ENCODE data around the gene TLR3.
A peak's percentile ranks its signal among the peaks of the same experiment; 100 is the strongest.
"Not testable (repeated sequence)": the region's sequence is repeated elsewhere in the genome, so short reads cannot be mapped to it uniquely, and the experiment has no call there.

The TLR3 gene

DNA sequence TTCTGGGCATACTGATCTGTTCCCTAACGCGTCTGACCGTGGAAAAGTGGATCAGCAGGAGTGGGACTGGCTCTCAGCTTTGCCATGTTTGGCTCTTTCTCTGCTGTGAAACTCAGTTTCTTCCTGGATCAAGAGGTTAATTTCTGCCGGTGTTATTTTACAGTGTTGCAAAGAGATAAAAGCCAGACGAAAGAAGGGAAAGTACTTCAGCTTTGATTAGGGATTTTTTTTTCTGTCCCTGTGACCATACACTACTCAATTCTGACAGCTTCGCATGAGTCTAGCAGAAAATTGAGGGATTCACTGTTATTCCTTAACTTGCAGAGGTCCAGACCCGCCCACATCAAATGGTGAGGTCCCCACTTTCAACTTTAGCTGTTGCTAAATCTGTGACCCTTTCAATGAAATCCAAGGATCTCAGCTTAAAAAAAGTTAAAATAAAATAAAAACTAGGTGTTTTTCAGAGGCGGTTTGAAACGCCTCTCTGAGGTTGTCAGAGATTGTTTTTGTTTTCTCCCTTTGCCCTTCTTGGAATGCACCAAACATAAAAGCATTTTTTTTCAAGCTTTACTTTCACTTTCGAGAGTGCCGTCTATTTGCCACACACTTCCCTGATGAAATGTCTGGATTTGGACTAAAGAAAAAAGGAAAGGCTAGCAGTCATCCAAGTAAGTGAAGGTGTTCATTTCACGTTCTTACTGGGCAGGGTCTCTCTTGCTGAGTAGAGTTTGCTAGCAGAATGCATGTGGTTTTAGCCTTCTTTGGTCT, at the start of gene TLR3:
TLR3 (plus strand) TSS at position 576 of the 768 bp plus-strand sequence. CDS start 7,464 bp downstream, outside the sequence.
- DNase-seq (ENCODE audit: low spot score), result no peak

GRCh38 chr4:186019269-186019668, 49.7 kb upstream of the TLR3 start:
- DNase-seq (ENCODE audit: low spot score), result no peak

DNA sequence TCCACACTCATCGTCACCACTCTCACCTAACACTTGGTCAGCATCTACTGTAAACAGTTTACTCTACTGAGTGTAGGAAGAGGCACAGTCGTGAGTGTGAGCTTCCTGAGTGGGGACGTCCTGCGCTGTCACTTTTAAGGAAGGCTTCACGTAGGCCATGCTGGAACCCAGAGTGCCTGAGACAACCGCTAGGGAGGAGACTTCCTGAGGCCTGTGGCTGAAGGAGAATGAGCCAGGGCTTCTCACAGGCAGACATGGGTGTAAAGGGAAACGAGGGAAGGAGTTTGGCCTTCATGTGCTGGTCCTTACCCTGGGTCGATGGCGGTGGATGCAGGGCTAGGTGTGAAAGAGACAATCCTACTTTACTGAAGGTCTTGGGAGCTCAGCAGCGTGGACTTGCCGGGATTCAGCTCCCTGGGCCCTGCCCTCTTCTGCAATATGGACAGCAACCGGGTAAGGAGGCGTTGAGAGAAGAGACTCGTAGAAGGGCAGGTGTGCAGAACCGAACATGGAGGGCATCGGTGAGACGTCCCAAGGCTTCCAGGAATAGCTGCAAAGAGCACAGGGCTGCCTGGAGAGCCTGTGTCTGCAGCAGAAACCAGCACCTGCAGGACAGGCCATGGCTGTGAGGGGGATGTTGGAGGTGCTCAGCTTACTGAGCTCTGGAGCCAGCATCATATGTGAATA, 48.7 kb upstream of the TLR3 start:
- DNase-seq (ENCODE audit: low spot score), result peak; percentile 51

GRCh38 chr4:186020793-186021407, 48.1 kb upstream of the TLR3 start:
- DNase-seq (ENCODE audit: low spot score), result peak; percentile 12

GRCh38 chr4:186021461-186022167, 47.3 kb upstream of the TLR3 start:
- peak; percentile 58 for DNase-seq (ENCODE audit: low spot score)

- DNase-seq (ENCODE audit: low spot score), result no peak
Observed at GRCh38 chr4:186023975-186024374, 45.0 kb upstream of the TLR3 start.

DNA sequence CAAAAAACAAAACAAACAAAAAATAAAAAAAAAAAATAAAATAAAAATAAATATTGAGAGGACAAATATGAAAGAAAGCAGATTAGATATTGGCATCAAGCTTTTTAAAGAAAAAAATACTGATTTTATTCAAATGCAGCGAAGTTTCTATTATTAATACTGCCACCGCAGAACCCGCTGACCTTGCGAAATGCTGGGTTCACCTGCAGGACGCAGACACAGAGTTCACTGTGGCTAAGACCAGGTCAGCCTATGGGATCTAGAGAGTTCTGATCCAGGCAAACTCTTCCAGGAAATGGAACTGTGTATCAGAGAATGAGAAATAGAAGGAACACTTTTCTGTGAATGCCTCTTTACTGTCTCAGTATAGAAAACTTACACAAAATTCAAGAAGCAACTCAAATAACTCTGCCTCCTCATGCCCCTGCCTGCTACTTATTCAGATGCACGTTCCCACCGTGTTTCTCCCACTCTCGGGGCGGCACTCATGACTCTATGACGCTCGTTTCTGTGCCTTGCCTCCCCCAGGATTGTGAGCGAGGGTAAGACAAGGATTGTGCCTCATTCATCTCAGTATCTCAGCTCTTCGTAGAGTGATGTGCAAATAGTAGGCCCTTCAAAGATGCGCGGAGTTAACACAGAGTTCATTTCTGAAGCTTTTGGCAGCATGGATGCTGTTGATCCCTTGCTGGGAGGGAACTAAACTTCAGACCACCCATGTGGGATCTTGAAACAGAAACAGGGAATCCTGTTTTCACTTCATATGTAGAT, 44.1 kb upstream of the TLR3 start:
- DNase-seq (ENCODE audit: low spot score), result no peak

DNA sequence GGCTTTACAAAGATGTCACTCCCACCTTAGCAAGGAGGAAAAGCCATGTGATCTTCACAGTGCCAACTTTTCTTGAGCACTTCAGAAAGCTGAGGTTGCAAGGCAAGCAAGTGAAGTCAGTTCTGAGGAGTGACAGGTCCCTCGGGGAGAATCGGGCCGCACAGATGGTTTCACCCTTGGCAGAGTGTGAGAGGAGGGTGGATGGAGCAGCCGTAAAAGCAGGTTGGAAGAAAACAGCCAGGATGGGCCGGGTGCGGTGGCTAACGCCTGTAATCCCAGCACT, 43.6 kb upstream of the TLR3 start:
- no peak for DNase-seq (ENCODE audit: low spot score)

DNA sequence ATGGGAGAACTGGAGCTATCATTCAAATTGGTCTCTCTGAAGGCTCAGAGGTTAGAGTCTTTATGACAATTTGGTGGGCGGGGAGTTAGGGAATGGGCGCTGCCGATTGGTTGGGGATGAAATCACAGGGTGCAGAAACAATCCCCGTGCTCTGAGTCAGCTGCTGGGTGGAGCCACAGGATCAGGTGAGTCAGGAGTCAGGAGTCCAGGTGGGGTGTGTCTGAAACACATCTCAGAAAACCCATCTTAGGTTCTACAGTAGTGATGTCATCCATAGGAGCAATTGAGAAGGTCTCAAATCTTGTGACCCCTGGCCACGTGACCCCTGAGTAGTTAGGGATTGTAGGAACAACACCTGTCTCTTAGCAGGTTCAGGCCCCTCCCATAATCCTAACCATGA, 41.6 kb upstream of the TLR3 start:
- DNase-seq (ENCODE audit: low spot score), result no peak

GRCh38 chr4:186029571-186030398, 39.2 kb upstream of the TLR3 start:
- DNase-seq (ENCODE audit: low spot score), result peak; percentile 71

- no peak for DNase-seq (ENCODE audit: low spot score)
Observed at GRCh38 chr4:186030399-186030775, 38.6 kb upstream of the TLR3 start.

DNA sequence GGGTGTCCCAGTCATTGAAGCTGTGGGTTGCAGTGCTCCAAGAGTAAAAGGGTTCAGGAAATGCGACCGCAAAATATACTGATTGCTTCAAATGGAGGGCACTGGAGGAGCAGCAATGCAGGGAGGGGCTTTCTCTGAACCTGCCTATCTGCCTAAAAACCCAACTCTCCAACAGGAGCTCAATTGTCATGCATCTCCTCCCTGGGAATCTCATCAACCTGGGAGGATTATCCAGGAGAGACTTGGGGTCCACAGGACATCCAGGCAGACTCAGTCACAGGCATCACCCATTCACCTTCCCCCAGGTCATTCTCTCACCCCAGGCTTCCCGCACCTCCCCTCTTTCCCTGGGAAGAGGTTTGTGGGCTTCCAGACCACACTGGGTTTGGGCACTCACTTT, 38.2 kb upstream of the TLR3 start:
- DNase-seq (ENCODE audit: low spot score), result no peak

DNA sequence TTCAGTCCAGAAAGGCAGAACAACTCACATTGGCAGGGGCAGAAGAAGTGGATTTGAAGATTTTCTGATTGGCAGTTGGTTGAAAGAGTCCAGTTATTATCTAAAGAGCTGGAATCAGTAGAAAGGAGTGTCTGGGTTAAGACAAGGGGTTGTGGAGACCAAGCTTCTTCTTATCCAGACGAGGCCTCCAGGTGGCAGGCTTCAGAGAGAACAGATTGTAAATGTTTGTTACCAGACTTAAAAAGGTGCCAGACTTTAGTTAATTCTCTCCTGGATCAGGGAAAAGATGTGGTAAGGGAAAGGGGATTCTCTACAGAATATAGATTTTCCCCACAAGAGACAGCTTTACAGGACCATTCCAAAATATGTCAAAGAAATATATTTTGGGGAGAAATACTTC, 36.7 kb upstream of the TLR3 start:
- no peak for DNase-seq (ENCODE audit: low spot score)

GRCh38 chr4:186033027-186033426, 35.9 kb upstream of the TLR3 start:
- no peak for DNase-seq (ENCODE audit: low spot score)

GRCh38 chr4:186034613-186035012, 34.3 kb upstream of the TLR3 start:
- DNase-seq (ENCODE audit: low spot score), result not testable (repeated sequence)

- DNase-seq (ENCODE audit: low spot score), result no peak
Observed at GRCh38 chr4:186036976-186037581, 31.9 kb upstream of the TLR3 start.

DNA sequence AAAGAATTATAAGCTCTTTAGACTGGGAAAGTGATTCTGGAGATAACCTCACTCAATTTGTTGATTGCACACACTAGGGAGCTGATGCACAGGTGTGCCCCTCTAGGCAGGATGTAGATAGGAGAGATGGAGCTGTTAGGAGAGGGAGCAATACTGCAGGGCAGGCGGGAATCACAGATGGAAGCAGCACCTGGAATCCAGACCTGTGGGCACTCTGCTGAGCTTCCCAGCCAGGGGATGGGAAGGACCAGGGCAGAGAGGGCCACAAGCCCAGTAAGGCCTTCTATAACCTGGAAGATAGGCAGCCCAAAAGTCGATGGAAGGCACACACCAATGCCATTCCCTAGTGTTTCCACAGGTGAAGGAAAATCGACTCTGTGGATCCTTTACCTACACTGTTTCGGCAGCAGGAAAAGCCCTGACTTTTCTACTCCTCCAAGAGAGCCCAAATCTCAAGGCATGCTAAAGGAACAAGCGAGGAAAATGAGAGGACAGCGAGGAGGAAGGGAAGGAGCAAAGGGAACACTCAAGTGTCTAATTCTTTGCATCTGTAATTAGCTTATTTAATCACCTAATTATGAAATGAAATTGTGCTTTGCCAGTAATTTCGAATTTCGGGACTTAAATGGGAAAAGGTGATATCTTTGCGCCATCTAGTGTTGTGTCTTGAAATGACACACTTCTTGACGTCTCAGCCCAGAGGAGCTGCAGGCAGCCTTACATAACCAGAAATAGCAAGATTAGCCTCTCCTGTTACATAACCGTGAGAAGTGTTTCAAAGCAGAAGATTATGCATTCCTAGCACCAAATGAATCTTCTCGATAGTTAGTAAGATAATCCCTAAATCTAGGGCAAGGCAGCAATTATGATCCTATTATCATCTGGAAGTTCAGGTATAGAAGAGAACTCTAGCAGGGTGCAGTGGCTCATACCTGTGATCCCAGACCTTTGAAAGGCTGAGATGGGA, 31.0 kb upstream of the TLR3 start:
- no peak for DNase-seq (ENCODE audit: low spot score)

- no peak for DNase-seq (ENCODE audit: low spot score)
Observed at GRCh38 chr4:186039697-186040096, 29.3 kb upstream of the TLR3 start.

DNA sequence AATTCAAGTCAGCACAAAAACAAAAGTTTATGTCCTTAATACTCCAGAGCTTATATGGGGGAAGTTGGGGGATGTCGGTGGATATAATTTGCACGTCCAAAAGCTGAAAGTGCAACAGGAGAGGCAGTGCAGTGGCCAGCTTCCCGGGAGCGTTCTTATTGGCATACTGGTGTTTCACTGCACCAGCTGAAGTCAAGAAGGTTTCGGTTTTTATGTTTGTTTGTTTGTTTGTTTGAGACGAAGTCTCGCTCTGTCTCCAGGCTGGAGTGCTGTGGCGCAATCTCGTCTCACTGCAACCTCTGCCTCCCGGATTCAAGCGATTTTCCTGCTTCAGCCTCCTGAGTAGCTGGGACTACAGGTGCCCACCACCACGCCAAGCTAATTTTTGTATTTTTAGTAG, 28.6 kb upstream of the TLR3 start:
- DNase-seq (ENCODE audit: low spot score), result no peak
